ENCODE data around the gene TEX9. TPM values are rescaled to one million over a fixed set of nuclear protein-coding genes. Genes with fewer than 3 reads are reported as not detected.
"Not testable (repeated sequence)": the region's sequence is repeated elsewhere in the genome, so short reads cannot be mapped to it uniquely, and the experiment has no call there.

TEX9 gene
- total and polyA plus RNA-seq, 3 experiments from 2014 or later, result 0.25 to 1.8 (median 1.2) TPM

DNA sequence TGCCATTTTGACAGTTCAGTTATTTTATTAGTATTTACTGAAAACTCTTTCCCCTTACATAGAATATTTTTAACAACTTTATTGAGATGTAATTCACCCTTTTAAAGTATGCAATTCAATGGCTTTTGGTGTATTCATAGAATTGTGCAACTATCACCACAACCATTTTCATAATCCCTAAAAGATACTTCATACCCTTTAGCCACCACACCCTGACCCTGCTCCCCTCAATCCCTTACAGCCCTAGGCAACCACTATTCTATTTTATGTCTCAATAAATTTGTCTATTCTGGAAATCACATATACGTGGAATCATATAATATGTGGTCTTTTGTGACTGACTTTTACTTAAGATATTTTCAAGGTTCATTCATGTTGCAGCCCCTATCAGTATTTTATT lies 29.7 kb downstream of the TEX9 start:
- ChIA-PET CTCF (no interaction called here), POLR2A (no interaction called here)
- no peaks in the 10 kb centered on the region for H3K27me3 ChIP-seq (ENCODE audit: insufficient read depth, low read length, poor library complexity, severe bottlenecking)
- H3K9me3 Mint-ChIP-seq, result peaks cover 0 to 4% (median 0%) of the 10 kb centered on the region in 5 donors
- no peaks in the 10 kb centered on the region for H3K9me3 ChIP-seq (ENCODE audit: low read length)
- no peak overlapping the region for H3K27ac ChIP-seq (ENCODE audit: low read depth, low read length)
- H3K4me3 ChIP-seq (ENCODE audit: low read length), result no peak overlapping the region
- peaks cover 4 to 18% of the 10 kb centered on the region in 2 donors for H3K27me3 Mint-ChIP-seq
- no peaks in the 10 kb centered on the region for H3K36me3 ChIP-seq (ENCODE audit: insufficient read depth, low read length)
- H3K27ac Mint-ChIP-seq, result no peak overlapping the region
- no peaks in the 10 kb centered on the region for H3K4me1 Mint-ChIP-seq
- H3K36me3 Mint-ChIP-seq, result no peaks in the 10 kb centered on the region
- no peaks in the 10 kb centered on the region for H3K4me1 ChIP-seq (ENCODE audit: insufficient read depth, low read length)
- H3K4me3 Mint-ChIP-seq, result no peak overlapping the region
- DNase-seq, result no peak

DNA sequence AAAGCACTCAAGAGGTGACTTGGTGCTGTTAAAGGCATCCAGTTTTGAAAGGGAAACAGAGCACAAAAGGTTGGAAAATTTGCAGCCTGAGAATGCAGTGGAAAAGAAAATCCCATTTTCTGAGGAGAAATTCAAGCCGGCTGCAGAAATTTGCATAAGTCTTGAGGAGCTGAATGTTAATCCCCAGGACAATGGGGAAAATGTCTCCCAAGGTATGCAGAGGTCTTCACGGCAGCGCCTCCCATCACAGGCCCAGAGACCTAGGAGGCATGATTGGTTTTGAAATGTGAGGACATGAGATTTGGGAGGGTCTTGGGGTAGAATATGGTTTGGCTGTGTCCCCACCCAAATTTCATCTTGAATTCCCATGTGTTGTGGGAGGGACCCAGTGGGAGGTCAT lies 32.1 kb downstream of the TEX9 start:
- H3K27ac ChIP-seq (ENCODE audit: low read depth, low read length); H3K4me1 Mint-ChIP-seq; DNase-seq; H3K4me3 Mint-ChIP-seq; H3K36me3 ChIP-seq (ENCODE audit: insufficient read depth, low read length); H3K27ac Mint-ChIP-seq; H3K27me3 ChIP-seq (ENCODE audit: insufficient read depth, low read length, poor library complexity, severe bottlenecking); H3K4me1 ChIP-seq (ENCODE audit: insufficient read depth, low read length); POLR2A ChIA-PET; H3K36me3 Mint-ChIP-seq; CTCF ChIA-PET; H3K9me3 ChIP-seq (ENCODE audit: low read length); H3K4me3 ChIP-seq (ENCODE audit: low read length): not testable (repeated sequence)
- Mint-ChIP-seq H3K27me3 (peaks cover 4 to 35% of the 10 kb centered on the region in 2 donors), H3K9me3 (peaks cover 0 to 16% (median 4%) of the 10 kb centered on the region in 5 donors)

DNA sequence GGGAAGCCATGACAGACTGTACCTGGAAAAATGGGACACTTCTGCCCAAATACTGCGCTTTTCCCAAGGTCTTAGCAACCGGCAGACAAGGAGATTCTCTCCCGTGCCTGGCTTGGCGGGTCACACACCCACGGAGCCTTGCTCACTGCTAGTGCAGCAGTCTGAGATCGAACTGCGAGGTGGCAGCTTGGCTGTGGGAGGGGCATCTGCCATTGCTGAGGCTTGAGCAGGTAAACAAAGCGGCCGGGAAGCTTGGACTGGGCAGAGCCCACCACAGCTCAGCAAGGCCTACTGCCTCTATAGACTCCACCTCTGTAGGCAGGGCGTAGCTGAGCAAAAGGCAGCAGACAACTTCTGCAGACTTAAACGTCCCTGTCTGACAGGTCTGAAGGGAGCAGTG lies 34.0 kb downstream of the TEX9 start:
- H3K27ac Mint-ChIP-seq; H3K36me3 Mint-ChIP-seq; H3K27me3 ChIP-seq (ENCODE audit: insufficient read depth, low read length, poor library complexity, severe bottlenecking); H3K4me1 ChIP-seq (ENCODE audit: insufficient read depth, low read length); H3K4me1 Mint-ChIP-seq; DNase-seq; H3K4me3 Mint-ChIP-seq; H3K9me3 ChIP-seq (ENCODE audit: low read length); H3K36me3 ChIP-seq (ENCODE audit: insufficient read depth, low read length); H3K4me3 ChIP-seq (ENCODE audit: low read length); POLR2A ChIA-PET; H3K27ac ChIP-seq (ENCODE audit: low read depth, low read length); CTCF ChIA-PET: not testable (repeated sequence)
- Mint-ChIP-seq H3K9me3 (peaks cover 0 to 16% (median 4%) of the 10 kb centered on the region in 5 donors), H3K27me3 (peaks cover 4 to 35% of the 10 kb centered on the region in 2 donors)

DNA sequence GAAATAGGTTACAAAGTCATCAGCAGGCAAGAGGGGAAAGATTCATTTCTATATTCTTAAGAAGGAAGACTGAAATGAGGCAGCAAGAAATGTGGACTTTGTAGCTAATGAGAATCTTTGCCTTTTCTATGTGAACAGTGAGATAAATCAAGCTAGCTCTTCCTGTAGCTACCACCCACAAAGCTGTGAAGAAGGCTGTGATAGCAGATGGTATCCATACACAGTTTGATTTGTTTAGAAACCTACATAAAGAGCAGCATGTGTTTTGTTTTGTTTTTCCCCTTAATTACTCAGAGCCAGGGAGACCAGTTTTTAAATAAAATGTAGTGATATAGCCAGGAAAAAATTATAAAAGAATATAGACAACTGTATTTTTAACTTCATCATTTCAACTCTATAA lies 45.5 kb downstream of the TEX9 start:
- Histone ChIP-seq H3K27ac (ENCODE audit: low read depth, low read length) (no peak overlapping the region), H3K27me3 (ENCODE audit: insufficient read depth, low read length, poor library complexity, severe bottlenecking) (no peaks in the 10 kb centered on the region), H3K36me3 (ENCODE audit: insufficient read depth, low read length) (no peaks in the 10 kb centered on the region), H3K9me3 (ENCODE audit: low read length) (no peaks in the 10 kb centered on the region), H3K4me1 (ENCODE audit: insufficient read depth, low read length) (no peaks in the 10 kb centered on the region), H3K4me3 (ENCODE audit: low read length) (no peak overlapping the region)
- CTCF ChIA-PET, result no interaction called here
- Mint-ChIP-seq H3K36me3 (no peaks in the 10 kb centered on the region), H3K9me3 (peaks cover 0 to 5% (median 0%) of the 10 kb centered on the region in 5 donors), H3K4me3 (no peak overlapping the region), H3K27ac (no peak overlapping the region), H3K4me1 (no peaks in the 10 kb centered on the region), H3K27me3 (no peaks in the 10 kb centered on the region)
- POLR2A ChIA-PET, result no interaction called here
- DNase-seq, result no peak

DNA sequence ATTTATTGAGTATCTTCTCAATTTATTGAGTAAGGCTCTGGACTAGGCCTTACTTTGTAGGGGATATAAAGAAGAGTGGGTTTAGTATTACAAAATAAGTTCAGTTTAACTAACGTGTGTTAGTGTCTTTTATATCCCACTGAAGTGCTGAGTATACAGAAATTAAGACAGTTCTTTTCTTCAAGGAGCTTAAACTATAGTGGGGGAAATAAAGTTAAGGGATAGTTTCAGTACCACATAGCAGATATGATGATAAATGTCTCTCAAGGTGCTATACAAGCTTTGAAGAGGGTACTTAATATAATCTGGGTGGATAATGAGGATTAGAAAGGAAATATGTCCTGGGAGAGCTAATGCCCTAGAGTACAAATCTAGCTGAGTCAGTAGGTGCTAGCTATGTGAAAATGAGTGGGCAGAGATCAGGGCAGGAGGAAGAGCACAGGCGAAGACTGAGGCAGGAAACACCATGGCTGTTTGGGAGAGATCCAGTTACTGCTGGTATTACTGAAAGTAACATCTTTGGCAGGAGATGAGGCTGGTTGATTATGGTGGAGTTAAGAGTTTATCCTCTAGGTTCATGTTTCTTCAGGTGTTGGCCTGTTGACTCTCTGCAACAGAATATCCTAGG lies 46.0 kb downstream of the TEX9 start:
- ChIA-PET POLR2A (no interaction called here), CTCF (no interaction called here)
- H3K4me3 Mint-ChIP-seq, result no peak overlapping the region
- peaks cover 0 to 2% (median 0%) of the 10 kb centered on the region in 5 donors for H3K9me3 Mint-ChIP-seq
- no peaks in the 10 kb centered on the region for H3K27me3 Mint-ChIP-seq
- H3K27me3 ChIP-seq (ENCODE audit: insufficient read depth, low read length, poor library complexity, severe bottlenecking), result no peaks in the 10 kb centered on the region
- no peak overlapping the region for H3K27ac ChIP-seq (ENCODE audit: low read depth, low read length)
- H3K9me3 ChIP-seq (ENCODE audit: low read length), result no peaks in the 10 kb centered on the region
- no peak overlapping the region for H3K4me3 ChIP-seq (ENCODE audit: low read length)
- H3K36me3 Mint-ChIP-seq, result no peaks in the 10 kb centered on the region
- no peaks in the 10 kb centered on the region for H3K4me1 ChIP-seq (ENCODE audit: insufficient read depth, low read length)
- no peaks in the 10 kb centered on the region for H3K4me1 Mint-ChIP-seq
- DNase-seq, result no peak
- no peak overlapping the region for H3K27ac Mint-ChIP-seq
- no peaks in the 10 kb centered on the region for H3K36me3 ChIP-seq (ENCODE audit: insufficient read depth, low read length)

DNA sequence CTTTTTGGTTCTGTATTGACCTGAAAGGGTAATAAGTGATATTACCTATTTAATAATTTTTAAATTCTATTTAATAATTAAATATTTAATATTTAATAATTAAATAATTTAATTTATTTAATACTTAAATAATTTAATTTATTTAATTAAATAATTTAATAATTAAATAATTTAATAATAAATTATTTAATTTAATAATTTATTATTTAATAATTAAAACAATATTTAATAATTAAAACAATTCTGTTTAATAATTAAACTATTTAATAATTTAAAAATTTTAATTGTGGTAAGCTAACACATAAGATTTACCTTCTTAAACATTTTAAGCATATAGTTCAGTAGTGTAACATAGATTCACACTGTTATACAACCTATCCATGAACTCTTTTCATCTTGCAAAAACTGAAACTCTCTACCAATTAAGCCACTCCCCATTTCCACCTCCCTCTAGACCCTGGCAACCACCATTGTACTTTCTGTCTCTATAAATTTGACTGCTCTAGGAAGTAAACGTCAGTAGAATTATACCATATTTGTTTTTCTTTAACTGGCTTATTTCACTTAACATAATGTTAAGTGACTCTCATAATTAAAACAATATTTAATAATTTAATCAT lies 48.0 kb downstream of the TEX9 start:
- H3K4me3 ChIP-seq (ENCODE audit: low read length); H3K27ac ChIP-seq (ENCODE audit: low read depth, low read length); H3K4me1 Mint-ChIP-seq; H3K4me1 ChIP-seq (ENCODE audit: insufficient read depth, low read length); H3K27ac Mint-ChIP-seq; H3K4me3 Mint-ChIP-seq; H3K36me3 Mint-ChIP-seq; H3K27me3 ChIP-seq (ENCODE audit: insufficient read depth, low read length, poor library complexity, severe bottlenecking); H3K9me3 ChIP-seq (ENCODE audit: low read length); CTCF ChIA-PET; H3K27me3 Mint-ChIP-seq; DNase-seq; POLR2A ChIA-PET; H3K36me3 ChIP-seq (ENCODE audit: insufficient read depth, low read length); H3K9me3 Mint-ChIP-seq: not testable (repeated sequence)

DNA sequence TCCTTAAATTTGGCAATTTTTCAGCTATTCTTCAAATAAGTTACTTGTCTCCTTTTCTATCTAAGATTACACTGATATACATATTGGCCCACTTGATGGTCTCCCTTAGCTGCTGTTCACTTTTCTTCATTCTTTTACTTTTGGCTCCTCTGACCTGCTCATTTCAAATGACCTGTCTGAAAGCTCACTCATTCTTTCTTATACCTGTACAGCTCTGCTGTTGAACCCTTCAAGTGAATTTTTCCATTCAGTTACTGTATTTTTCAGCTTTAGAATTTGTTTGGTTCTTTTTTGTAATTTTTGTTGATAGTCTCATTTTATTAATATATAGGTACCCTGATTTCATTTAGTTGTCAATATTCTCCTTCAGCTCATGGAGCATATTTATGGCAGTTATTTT lies 60.0 kb downstream of the TEX9 start:
- Mint-ChIP-seq H3K4me3 (no peak overlapping the region), H3K27me3 (peaks cover 5 to 10% of the 10 kb centered on the region in 2 donors), H3K9me3 (peaks cover 8 to 18% (median 12%) of the 10 kb centered on the region in 5 donors), H3K4me1 (no peaks in the 10 kb centered on the region), H3K36me3 (peaks cover 0 to 4% (median 0%) of the 10 kb centered on the region in 3 donors), H3K27ac (no peak overlapping the region)
- no peak for DNase-seq
- CTCF ChIA-PET, result no interaction called here
- Histone ChIP-seq H3K36me3 (ENCODE audit: insufficient read depth, low read length) (no peaks in the 10 kb centered on the region), H3K4me3 (ENCODE audit: low read length) (no peak overlapping the region), H3K27me3 (ENCODE audit: insufficient read depth, low read length, poor library complexity, severe bottlenecking) (no peaks in the 10 kb centered on the region), H3K9me3 (ENCODE audit: low read length) (no peaks in the 10 kb centered on the region), H3K4me1 (ENCODE audit: insufficient read depth, low read length) (no peaks in the 10 kb centered on the region), H3K27ac (ENCODE audit: low read depth, low read length) (no peak overlapping the region)
- POLR2A ChIA-PET, result no interaction called here

DNA sequence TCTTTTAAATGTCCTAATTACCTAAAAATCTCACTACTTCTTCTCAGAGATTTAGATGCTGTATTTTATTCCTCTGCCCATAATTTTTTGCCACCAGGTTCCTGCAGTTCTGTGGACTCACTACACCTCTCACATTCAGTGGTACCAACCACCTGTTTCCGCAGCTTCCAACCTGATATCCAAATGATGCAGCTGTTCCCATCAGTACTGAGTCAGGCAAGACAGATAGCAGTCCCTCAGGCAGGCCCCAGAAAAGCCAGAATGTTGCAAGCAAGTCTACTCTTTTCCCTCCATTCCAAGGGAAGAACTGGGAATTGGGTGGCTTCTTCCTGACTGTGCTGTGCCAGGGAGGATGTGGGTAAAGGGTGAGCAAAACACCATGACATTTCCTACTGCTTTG lies 60.8 kb downstream of the TEX9 start:
- H3K27me3 Mint-ChIP-seq, result peaks cover 2 to 10% of the 10 kb centered on the region in 2 donors
- Histone ChIP-seq H3K4me3 (ENCODE audit: low read length) (no peak overlapping the region), H3K4me1 (ENCODE audit: insufficient read depth, low read length) (no peaks in the 10 kb centered on the region), H3K27me3 (ENCODE audit: insufficient read depth, low read length, poor library complexity, severe bottlenecking) (no peaks in the 10 kb centered on the region), H3K36me3 (ENCODE audit: insufficient read depth, low read length) (no peaks in the 10 kb centered on the region), H3K9me3 (ENCODE audit: low read length) (no peaks in the 10 kb centered on the region), H3K27ac (ENCODE audit: low read depth, low read length) (no peak overlapping the region)
- H3K4me3 Mint-ChIP-seq, result no peak overlapping the region
- H3K36me3 Mint-ChIP-seq, result peaks cover 0 to 4% (median 0%) of the 10 kb centered on the region in 3 donors
- ChIA-PET POLR2A (no interaction called here), CTCF (no interaction called here)
- H3K4me1 Mint-ChIP-seq, result no peaks in the 10 kb centered on the region
- H3K9me3 Mint-ChIP-seq, result peaks cover 8 to 18% (median 12%) of the 10 kb centered on the region in 5 donors
- DNase-seq, result no peak
- no peak overlapping the region for H3K27ac Mint-ChIP-seq
